Fibroblast of mammary gland (primary cell): ENCODE data around the gene KRTAP1-1.

Experiments used
- DNase-seq: peaks from one replicate; pipeline ENCODE4 v3.0.0-alpha.2; 2010; ENCODE audit warnings: low read depth
- H3K4me3 ChIP-seq: 2 replicates; pipeline ENCODE4 v1.5.1; 2011; ENCODE audit warnings: low read depth, mild to moderate bottlenecking, low read length, moderate library complexity; ENCODE audit not compliant: control insufficient read depth
- CTCF ChIP-seq: conservative IDR thresholded peaks from 2 replicates; pipeline ENCODE4 v1.5.1; 2011; ENCODE audit warnings: low read depth, low read length, inconsistent platforms; ENCODE audit not compliant: control insufficient read depth, insufficient read depth

The KRTAP1-1 gene

DNA sequence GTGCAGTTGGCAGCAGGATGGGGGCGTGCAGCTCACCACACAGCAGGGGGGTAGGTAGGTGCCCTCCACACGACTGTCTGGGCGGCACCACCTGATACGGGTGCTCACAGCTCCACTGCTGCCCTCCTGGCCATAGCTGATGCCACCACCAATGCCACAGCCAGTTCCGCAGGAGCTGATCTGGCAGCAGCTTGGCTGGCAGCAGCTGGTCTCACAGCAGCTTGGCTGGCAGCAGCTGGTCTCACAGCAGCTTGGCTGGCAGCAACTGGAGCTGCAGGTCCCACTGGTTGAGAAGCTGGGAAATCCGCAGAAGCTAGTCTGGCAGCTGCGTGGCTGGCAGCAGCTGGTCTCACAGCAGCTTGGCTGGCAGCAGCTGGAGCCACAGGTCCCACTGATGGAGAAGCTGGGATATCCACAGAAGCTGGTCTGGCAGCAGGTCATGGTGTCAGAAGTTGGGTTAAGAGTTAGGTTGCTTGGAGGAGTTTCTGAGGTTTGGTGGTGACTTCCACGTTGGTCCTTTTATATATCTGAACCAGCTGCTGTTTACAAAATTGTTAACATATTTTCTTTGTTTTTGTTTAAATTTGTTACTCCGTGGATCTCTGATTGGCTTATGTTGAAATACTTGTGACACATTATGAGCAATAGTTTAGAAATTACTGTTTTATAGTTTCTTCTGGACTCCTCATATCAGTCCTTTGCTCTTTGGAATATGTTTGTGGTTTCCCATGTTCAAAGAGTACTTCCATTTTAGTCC is 14.4 kb downstream of the KRTAP1-1 start, which contains the start of gene KRTAP1-5:
KRTAP1-5 (minus strand) TSS at position 494 of the 757 bp plus-strand sequence; CDS start at position 441, 53 bp downstream.
- DNase-seq, result peak; percentile 88
- no peak within 1 kb of the TSS for H3K4me3 ChIP-seq
- no peak for TF ChIP-seq CTCF

DNA sequence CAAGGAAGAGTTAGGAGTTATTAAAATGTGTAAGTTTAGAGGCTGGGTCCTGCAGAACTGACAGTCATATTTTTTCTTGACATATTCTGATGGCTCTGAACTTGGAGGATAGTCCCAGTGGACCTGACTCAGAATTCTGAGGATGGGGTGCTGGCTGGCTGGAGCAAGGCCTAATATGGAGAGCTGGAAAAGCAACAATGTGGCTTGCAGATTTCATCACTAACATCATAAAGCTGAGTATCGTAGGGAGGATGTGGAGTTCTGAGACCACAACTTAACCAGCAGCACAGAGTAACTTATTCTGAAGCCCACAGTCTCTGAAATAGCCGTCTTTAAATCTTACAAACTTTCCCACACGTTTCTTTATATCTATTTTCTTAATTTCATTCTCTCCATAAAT is 16.6 kb downstream of the KRTAP1-1 start:
- peak; percentile 57 for DNase-seq
- no peak for TF ChIP-seq CTCF
- no peak overlapping the region for H3K4me3 ChIP-seq

GRCh38 chr17:41020336-41020735 is 20.9 kb downstream of the KRTAP1-1 start:
- no peak for DNase-seq
- TF ChIP-seq CTCF, result no peak
- no peak overlapping the region for H3K4me3 ChIP-seq

- no peak for DNase-seq
- TF ChIP-seq CTCF, result no peak
- no peak overlapping the region for H3K4me3 ChIP-seq
Measured at GRCh38 chr17:41019415-41019814, 21.8 kb downstream of the KRTAP1-1 start.

DNA sequence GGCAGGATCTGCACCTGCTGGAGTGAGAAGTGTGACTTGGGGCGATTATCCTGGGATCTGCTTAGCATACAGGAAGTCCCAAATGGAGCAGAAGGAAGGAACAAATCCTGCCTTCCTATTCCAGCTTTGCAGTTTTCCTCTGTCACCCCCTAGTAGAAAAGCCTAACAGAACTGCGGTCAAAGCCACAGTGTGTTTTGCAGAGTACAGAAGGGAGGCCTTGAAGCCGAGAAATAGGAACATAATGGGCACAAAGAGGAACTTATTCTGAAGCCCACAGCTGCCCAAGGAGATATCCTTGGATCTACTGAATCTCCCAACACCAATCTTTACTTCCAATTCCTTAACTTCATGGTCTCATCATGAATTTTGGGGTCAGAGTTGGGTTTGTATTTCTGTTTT is 22.7 kb downstream of the KRTAP1-1 start:
- DNase-seq, result no peak
- no peak overlapping the region for H3K4me3 ChIP-seq
- TF ChIP-seq CTCF, result no peak

DNA sequence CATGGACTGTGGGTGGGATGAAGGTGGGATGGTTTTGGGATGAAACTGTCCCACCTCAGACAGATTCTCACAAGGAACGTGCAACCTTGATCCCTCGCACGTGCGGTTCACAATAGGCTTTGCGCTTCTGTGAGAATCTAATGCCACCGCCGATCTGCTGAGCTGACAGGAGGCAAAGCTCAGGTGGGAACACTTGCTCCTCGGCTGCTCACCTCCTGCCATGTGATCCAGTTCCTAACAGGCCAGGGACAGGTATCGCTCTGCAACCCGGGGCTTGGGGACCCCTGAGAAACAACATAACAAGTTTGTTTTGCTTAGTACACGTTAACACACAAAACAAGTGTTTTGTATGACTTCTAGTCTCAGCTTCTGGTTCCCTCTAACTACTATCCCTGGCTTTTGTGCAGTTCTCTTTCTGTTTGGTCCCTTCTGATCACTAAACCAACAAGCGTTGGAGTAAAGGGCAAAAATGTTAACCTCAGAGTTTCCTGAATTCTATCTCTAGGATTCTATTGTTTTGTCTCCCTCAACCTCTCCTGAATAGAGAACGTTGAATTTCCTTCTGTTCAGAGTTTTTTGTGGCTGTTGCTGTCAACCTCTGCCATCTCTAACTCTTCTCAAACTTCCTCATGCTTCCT is 24.6 kb downstream of the KRTAP1-1 start:
- H3K4me3 ChIP-seq, result no peak overlapping the region
- DNase-seq, result no peak
- TF ChIP-seq CTCF, result no peak

DNA sequence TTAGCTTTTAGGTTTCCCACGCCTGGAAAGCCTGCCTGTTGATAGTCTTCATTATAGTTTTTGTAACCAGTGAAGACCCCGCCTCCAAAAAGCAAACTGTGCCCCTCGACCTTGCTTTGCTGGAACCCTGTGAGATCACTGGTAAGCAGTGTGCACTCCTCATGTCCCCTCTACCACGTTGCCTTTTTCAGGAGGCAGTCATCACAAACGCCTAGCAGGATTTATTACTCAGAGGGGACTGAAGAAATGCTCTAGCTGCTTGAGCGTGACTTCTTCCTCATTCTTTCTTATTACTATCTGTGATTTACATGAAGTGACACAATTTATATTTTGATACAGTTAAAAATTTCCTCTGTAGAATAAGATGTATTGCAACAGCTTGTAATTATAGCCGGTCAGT is 25.8 kb downstream of the KRTAP1-1 start:
- no peak for TF ChIP-seq CTCF
- DNase-seq, result no peak
- H3K4me3 ChIP-seq, result no peak overlapping the region
